Activated naive CD8-positive, alpha-beta T cell treated with anti-CD3 and anti-CD28 coated beads, Interleukin-2, amount 50 U/mL, for 16 hours (primary cell): ENCODE measurements around the gene CATSPER1.
"Not testable (repeated sequence)": the region's sequence is repeated elsewhere in the genome, so short reads cannot be mapped to it uniquely, and the experiment has no call there.

Source experiments
- DNase-seq: peaks from one replicate; pipeline ENCODE4 v3.0.0-alpha.2; 2020; ENCODE audit warnings: low read depth, low spot score

Gene CATSPER1

GRCh38 chr11:66020618-66021357 lies 5.5 kb downstream of the CATSPER1 start:
- no peak for DNase-seq

GRCh38 chr11:66020212-66020611 lies 6.1 kb downstream of the CATSPER1 start:
- DNase-seq: no peak

GRCh38 chr11:66017321-66017720 lies 9.0 kb downstream of the CATSPER1 start:
- no peak for DNase-seq

GRCh38 chr11:66016793-66017177 lies 9.5 kb downstream of the CATSPER1 start:
- no peak for DNase-seq

- DNase-seq: no peak
These were observed 10.1 kb downstream of the CATSPER1 start for GRCh38 chr11:66015936-66016792.

GRCh38 chr11:66015454-66015881 lies 10.8 kb downstream of the CATSPER1 start:
- no peak for DNase-seq

GRCh38 chr11:66014804-66015453 lies 11.3 kb downstream of the CATSPER1 start:
- DNase-seq: no peak

- DNase-seq: no peak
These were observed 12.5 kb downstream of the CATSPER1 start for GRCh38 chr11:66013762-66014100.

GRCh38 chr11:66012946-66013761 lies 13.1 kb downstream of the CATSPER1 start:
- no peak for DNase-seq

GRCh38 chr11:66012371-66012945 lies 13.8 kb downstream of the CATSPER1 start:
- no peak for DNase-seq

- no peak for DNase-seq
These were observed 14.4 kb downstream of the CATSPER1 start, which contains the start of gene CST6 for GRCh38 chr11:66011785-66012303. TSS of gene CST6 (plus strand) at chr11:66012008. CDS start at chr11:66012045, 37 bp downstream.

GRCh38 chr11:66011239-66011784 lies 15.0 kb downstream of the CATSPER1 start:
- DNase-seq: no peak

GRCh38 chr11:66010036-66010435 lies 16.2 kb downstream of the CATSPER1 start:
- not testable (repeated sequence) for DNase-seq

GRCh38 chr11:66008468-66009101 lies 17.7 kb downstream of the CATSPER1 start:
- no peak for DNase-seq

GRCh38 chr11:66008095-66008467 lies 18.2 kb downstream of the CATSPER1 start:
- DNase-seq: no peak

GRCh38 chr11:66007201-66007634 lies 19.1 kb downstream of the CATSPER1 start:
- DNase-seq: no peak

- DNase-seq: no peak
These were observed 19.4 kb downstream of the CATSPER1 start for GRCh38 chr11:66006891-66007176.

GRCh38 chr11:66006134-66006890 lies 20.0 kb downstream of the CATSPER1 start:
- no peak for DNase-seq

- no peak for DNase-seq
These were observed 22.1 kb downstream of the CATSPER1 start for GRCh38 chr11:66004186-66004585.

GRCh38 chr11:66003291-66003690 lies 23.0 kb downstream of the CATSPER1 start:
- no peak for DNase-seq
